ENCODE results near the gene SETD4. TPM values are rescaled to one million over a fixed set of nuclear protein-coding genes. Genes with fewer than 3 reads are reported as not detected.

SETD4 gene
- total and polyA plus RNA-seq, 2 of the 13 experiments (the other 11 are each of a cell fraction or from before 2014, with no cell fraction given): 7.1 to 14.4 TPM

GRCh38 chr21:36069713-36070583 lies 9.6 kb upstream of the SETD4 start, which contains the start of gene CBR1 (continued):
- TF ChIP-seq USF2 (IDR thresholded peaks at IDR 0.05; ENCODE audit: low read depth, low read length) (peak; percentile 90), USF2 (CRISPR knock-in tag; IDR thresholded peaks at IDR 0.05; ENCODE audit: borderline replicate concordance) (peak; percentile 93; the same call in 1 of the 2 replicates), FOXM1 (CRISPR knock-in tag; IDR thresholded peaks at IDR 0.05) (no peak), DDIT3 (CRISPR knock-in tag; IDR thresholded peaks at IDR 0.05) (no peak), NR3C1 (CRISPR knock-in tag; IDR thresholded peaks at IDR 0.05) (no peak), CREB1 (IDR thresholded peaks at IDR 0.05) (no peak), CREB1 (CRISPR knock-in tag; IDR thresholded peaks at IDR 0.05) (no peak), NFAT5 (CRISPR knock-in tag; IDR thresholded peaks at IDR 0.05) (no peak), ZNF609 (CRISPR knock-in tag; IDR thresholded peaks at IDR 0.05; ENCODE audit: borderline replicate concordance) (0 out of 2 replicates have a peak, but pooled peaks have one; percentile 40), ZNF672 (CRISPR knock-in tag; IDR thresholded peaks at IDR 0.05) (no peak), HOXA5 (CRISPR knock-in tag; IDR thresholded peaks at IDR 0.05) (0 out of 2 replicates have a peak, but pooled peaks have one; percentile 64), ZNF839 (CRISPR knock-in tag; IDR thresholded peaks at IDR 0.05; ENCODE audit: borderline replicate concordance) (no peak), JARID2 (CRISPR knock-in tag; IDR thresholded peaks at IDR 0.05; ENCODE audit: insufficient replicate concordance) (no peak), NFIC (IDR thresholded peaks at IDR 0.05; ENCODE audit: low read length) (no peak)

All from HepG2 (cell line).